Right forelimb (tissue), 1 donor: ENCODE results near the gene NIT2.
"Not testable (repeated sequence)": the region's sequence is repeated elsewhere in the genome, so short reads cannot be mapped to it uniquely, and the experiment has no call there.

Experiments
- DNase-seq: peaks from one replicate; pipeline ENCODE4 v3.0.0-alpha.2; 2018

The NIT2 gene, protein sequence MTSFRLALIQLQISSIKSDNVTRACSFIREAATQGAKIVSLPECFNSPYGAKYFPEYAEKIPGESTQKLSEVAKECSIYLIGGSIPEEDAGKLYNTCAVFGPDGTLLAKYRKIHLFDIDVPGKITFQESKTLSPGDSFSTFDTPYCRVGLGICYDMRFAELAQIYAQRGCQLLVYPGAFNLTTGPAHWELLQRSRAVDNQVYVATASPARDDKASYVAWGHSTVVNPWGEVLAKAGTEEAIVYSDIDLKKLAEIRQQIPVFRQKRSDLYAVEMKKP

DNA sequence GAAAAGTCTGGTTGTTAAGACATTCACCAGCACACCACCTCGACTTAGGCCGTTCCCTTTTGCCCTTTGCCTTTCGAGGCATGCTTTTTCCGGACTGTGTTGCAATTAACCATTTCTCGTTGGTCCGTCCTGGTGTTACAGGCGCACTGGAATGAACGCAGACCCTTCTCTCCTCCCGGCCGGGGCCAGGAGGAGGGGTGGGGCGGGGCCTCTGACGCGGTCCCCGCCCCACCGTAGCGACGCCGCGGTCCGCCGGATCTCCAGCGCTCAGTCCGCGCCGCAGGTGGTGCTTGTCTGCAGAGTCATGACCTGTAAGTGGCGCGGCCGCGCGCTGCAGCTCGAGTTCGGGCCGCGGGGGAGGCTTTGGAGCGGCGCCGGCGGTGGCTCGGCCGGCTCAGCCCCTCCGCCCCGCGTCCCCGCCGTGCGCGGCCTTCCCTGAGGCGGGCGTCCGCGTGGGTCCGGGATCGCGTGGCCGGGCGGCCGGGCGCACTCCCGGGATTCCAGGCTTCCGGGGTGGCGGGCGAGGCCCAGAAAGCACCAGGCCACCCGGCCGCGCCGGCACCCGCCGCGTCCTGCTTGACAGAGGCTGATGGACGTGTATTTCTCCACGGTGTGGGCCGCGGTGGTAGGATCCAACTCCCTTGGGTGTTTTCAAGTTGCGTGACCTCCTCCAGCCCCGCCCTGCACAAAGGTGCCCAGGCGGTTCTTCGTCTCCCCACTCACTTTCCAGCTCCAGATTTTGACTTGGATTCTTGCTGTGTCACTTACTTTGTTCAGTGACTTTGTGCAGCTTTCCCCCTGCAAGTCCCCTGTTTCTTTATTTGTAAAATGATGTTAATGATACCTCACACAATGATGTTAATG, at the start of gene NIT2:
Gene NIT2, plus strand, starts transcription at position 270 of the 864 bp plus-strand sequence. Its CDS starts 35 bp downstream, at position 305.
- peak; percentile 87 for DNase-seq

DNA sequence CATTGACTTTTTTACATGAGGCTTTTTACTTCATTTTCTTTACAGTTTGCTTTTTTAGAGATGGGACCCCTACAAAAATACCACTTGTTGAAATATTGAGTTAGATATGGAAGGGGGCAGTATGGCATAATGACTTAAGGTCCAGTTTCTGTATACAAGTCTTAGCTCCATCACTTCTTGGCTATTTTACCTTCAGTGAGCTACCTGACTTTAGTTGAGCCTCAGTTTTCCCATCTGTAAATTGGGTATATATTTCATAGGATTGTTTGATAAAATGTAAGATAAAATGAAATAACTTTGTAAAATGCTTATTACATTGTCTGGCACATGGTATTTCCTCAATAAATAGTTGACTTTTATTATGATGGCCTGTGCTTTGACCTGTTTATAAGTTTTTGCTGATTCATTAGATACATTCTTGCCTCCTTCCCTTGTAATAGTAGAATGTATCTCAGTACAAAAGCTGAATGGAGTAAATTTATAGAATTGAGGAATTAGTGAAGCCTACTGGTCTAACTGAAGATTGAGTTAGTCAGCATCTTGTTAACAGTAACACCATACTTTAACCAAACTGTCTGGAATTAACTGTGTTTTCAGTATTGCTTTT, 46.2 kb upstream of the NIT2 start:
- no peak for DNase-seq

GRCh38 chr3:100289339-100289738, 45.2 kb upstream of the NIT2 start:
- DNase-seq: no peak

GRCh38 chr3:100295089-100295488, 39.5 kb upstream of the NIT2 start:
- no peak for DNase-seq

GRCh38 chr3:100297784-100298183, 36.8 kb upstream of the NIT2 start:
- no peak for DNase-seq

GRCh38 chr3:100299016-100299415, 35.5 kb upstream of the NIT2 start:
- no peak for DNase-seq

- DNase-seq: no peak
These were observed 27.9 kb upstream of the NIT2 start for GRCh38 chr3:100306695-100307094.

DNA sequence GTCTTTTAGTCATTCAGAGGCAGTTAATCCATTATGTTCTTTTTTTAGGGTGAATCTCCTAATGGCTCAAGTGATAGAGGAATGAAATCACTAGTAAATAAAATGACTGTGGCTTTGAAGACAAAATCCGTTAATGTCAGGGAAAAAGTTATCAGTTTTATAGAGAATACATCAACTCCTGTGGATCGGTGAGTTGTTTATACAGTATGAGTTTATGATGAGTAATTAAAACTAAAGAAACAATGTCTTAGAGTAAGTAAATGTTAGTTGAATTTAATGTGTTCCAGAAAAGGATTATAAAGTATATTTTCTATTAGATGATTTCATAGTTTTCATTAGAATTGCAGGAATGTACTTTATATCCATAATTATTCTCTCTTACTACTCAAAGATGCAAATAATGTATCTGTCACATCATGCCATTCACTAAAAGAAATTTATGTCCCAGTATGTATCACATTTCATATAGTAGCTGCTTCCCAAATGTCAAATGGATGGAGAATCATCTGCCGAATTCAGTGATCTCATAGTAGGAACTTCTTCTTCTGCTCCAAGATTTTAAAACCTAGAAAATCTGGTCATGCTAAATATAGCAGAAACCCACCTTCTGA, 24.1 kb upstream of the NIT2 start:
- DNase-seq: no peak

DNA sequence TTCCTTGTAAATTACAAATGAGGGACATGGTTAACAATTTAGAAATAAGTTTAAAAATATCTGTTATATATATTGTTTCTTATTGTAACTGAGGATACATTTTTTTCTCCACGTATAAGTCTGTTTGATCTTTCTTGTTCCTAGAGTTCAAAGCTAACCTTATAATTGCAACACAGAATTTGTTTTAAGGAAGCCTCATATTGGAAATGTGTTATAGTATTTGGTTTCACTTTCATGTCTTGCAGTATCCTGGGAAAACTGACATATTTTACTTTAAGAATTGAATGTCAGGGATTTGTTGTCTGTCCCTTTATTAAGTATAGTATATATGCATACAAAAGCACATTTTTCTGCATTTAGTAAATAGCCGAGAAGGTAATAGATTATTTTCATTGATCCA, 23.5 kb upstream of the NIT2 start:
- DNase-seq: no peak

DNA sequence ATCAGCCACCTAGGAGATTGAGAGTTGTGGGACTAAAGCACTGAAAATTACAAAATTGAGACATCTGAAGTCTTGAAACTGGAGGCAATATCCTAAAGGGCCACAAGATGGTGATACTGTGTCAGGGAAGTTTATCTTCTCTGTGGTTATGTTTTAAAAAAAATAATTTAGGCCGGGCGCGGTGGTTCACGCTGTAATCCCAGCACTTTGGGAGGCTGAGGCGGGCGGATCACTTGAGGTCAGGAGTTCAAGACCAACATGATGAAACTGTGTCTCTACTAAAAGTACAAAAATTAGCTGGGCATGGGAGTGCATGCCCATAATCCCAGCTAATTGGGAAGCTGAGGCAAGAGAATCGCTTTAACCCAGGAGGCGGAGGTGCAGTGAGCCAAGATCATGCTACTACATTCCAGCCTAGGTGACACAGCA, 17.9 kb upstream of the NIT2 start:
- DNase-seq: no peak

DNA sequence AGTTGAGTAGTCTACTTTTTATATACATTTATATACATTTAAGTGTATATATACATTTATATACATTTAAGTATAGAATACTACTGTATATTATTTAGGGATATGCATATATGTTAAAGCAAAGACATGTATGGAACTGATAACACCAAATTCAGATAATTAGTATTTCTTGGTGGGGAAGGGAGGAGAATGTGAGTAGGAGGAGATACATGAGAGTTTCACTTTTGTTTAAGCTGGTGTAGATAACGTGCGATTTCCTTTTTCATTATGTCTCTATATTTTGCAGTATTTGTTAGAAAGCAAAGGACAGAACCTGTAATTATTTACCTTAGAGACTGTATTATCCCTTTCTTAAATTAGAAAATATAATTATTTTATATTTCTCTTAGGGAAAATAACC, 16.6 kb upstream of the NIT2 start:
- DNase-seq: no peak

- DNase-seq: no peak
These were observed 14.6 kb upstream of the NIT2 start for GRCh38 chr3:100319951-100320350.

DNA sequence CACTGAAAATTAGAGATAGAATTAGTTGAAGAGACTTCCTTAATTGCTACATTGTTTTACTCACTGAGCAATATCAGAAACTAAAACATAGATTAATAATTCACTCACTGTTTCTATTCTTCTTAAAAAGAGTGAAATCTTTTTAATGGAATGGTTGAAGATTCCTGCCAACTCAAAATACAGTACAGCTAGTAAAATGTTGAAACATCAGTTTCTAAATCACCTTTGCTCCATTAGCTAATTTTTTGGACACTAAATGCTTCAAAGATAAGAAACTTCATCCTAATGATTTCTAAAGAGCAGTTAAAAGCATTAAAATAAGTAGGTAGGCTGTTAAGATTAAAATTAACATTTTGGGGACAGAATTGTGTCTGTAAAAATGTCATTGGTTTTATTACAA, 10.5 kb upstream of the NIT2 start:
- DNase-seq: no peak

DNA sequence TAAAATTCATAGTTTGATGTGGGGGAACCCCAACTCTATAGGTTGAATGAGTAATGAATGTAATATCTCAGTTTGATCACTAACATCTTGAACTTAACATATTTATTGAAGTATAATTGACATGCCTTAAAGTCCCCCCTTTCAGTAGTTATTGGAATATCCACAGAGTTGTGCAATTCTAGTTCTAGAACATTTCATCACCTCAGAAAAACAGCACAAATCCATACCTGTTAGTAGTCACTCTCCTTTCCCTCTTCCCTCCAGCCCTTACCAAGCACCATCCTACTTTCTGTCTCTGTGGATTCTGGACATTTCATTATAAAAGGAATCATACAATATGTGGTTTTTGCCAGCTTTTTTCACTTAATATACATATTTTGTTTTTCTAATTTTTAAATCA, 8.7 kb upstream of the NIT2 start:
- no peak for DNase-seq

DNA sequence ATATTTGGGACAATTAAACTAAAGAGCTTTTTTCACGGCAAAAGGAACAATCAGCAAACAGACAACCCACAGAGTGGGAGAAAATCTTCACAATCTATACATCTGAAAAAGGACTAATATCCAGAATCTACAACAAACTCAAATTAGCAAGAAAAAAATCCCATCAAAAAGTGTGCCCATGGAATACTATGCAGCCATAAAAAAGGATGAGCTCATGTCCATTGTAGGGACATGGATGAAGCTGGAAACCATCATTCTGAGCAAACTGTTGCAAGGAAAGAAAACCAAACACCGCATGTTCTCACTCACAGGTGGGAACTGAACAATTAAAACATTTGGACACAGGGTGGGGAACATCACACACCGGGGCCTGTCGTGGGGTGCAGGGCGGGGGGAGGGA, 7.2 kb upstream of the NIT2 start:
- DNase-seq: not testable (repeated sequence)

DNA sequence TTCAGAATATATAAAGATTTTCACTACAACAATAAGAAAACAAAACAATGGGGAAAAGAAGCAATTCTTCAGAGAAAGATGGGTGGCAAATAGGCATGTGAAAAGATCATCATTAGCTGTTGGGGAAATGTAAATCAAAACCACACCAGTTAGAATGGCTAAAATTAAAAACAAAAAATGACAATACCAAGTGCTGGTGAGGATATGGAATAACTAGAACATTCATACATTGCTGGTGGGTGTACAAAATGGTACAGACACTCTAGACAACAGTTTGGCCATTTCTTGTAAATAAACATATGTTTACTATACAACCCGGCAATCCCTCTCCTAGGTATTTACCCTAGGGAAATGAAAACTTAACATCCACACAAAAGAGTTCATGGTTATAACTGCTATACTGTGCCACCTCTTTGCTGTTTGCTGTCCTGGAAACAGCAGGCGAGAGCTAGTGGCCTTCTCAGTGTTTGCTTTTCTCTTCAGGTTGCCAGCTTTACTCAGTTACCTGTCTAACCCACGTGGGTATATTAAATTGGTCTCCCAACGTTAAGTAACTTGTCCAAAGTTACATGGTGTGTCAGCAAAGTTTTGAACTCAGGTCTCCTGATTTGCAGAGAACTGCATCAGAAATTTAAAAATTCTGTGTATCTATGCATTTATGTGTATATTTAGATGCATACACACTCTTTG, 4.6 kb upstream of the NIT2 start:
- no peak for DNase-seq

DNA sequence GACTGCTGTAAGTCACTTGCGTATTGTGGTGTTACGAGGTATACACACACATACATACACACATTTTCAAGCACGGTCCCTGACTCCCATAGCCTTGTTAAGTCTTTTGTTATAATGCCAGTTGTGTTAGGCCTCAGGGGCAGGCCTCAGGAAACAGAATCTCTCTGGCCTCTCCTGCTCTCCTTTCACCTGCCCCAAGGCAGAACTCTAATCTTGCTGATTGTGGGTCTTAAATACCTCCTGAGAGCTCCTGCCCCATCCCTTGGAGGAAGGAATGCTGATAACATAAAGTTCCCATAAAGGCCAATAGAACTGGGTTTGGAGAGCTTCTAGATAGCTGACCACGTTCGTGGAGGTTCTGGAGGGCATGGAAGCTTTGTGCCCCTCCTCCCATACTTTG, 3.9 kb upstream of the NIT2 start:
- no peak for DNase-seq

GRCh38 chr3:100331660-100332059, 2.9 kb upstream of the NIT2 start:
- DNase-seq: no peak

DNA sequence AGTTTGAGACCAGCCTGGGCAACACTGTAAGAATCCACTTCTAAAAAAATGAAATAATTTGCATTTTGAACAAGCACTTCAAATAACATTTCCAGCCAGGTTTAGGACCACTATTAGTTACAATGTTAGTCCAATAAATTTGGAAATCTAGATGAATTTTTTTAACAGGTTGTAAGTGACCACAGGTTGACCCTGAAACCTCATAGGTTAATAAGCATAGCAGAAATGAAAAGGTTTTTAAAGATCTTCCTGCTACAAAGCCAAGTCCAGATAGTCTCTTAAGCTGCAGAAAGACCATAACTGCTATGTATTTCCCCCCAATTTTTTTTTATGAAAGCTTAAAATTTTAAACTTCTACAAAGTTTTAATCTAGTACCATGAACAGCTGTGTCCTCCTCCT, 1.5 kb upstream of the NIT2 start:
- no peak for DNase-seq

DNA sequence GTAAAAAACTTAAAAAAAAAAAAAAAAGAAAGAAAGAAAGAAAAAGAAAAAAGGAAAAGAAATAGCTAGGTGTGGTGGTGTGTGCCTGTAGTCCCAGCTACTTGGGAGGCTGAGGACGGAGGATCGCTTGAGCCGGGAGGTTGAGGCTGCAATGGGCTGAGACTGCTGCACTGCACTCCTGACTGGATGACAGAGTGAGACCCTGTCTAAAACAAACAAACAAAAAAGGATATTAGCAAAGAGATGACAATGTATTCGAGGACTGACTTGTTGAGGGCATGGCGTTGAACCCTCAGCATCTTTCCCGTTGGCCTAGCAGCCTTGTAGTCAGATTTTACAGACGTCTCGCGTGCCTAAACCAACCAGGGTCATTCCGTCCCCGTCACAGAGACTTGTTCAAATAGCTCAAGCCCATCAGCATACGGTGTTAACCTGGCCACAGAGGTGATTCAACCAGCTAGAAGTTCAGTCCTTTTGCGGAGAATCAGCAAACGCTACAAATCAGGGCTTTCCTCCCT, 528 bp upstream of the NIT2 start:
- DNase-seq: no peak

DNA sequence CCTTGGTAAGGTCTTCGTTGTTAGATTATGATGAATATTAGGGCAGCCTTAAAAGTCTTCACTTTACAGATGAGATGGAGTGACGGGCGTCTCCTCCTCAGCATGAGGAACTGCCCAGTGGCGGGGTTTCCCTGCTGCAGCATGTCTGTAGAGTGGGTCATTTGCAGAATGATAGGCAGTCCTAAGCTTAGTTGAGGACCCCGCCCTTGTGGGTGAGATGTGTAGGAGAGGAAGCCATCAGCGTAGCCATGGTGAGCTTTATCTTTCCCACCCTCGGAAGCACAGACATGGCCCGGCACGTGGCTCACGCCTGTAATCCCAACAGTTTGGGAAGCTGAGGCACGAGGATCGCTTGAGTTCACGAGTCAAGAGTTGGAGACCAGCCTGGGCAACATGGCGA, 877 bp downstream of the NIT2 start:
- DNase-seq: no peak

- not testable (repeated sequence) for DNase-seq
These were observed 1.7 kb downstream of the NIT2 start for GRCh38 chr3:100336229-100336628.

DNA sequence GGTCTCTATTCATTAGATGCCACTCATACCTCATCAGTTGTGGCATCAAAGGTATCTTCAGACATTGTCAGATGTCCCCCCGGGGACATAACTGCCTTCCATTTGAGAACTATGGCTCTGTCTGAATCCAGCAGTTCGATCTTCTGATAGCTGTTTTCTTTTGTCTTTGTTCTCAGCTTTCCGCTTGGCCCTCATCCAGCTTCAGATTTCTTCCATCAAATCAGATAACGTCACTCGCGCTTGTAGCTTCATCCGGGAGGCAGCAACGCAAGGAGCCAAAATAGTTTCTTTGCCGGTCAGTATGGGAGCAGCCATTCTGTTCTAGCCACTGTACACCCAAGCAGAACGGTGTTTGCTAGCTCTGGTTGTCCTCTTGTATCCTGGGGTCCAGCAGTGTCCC, 4.4 kb downstream of the NIT2 start:
- DNase-seq: no peak
